Right hindlimb (tissue), 1 donor: ENCODE measurements around the gene ZNF532.
A peak's percentile ranks its signal among the peaks of the same experiment; 100 is the strongest.
"Not testable (repeated sequence)": the region's sequence is repeated elsewhere in the genome, so short reads cannot be mapped to it uniquely, and the experiment has no call there.

Experiments used
- DNase-seq: peaks from one replicate; pipeline ENCODE4 v3.0.0-alpha.2; 2018

ZNF532 gene

GRCh38 chr18:59011786-59012185, 147.1 kb downstream of the ZNF532 start:
- DNase-seq = no peak

DNA sequence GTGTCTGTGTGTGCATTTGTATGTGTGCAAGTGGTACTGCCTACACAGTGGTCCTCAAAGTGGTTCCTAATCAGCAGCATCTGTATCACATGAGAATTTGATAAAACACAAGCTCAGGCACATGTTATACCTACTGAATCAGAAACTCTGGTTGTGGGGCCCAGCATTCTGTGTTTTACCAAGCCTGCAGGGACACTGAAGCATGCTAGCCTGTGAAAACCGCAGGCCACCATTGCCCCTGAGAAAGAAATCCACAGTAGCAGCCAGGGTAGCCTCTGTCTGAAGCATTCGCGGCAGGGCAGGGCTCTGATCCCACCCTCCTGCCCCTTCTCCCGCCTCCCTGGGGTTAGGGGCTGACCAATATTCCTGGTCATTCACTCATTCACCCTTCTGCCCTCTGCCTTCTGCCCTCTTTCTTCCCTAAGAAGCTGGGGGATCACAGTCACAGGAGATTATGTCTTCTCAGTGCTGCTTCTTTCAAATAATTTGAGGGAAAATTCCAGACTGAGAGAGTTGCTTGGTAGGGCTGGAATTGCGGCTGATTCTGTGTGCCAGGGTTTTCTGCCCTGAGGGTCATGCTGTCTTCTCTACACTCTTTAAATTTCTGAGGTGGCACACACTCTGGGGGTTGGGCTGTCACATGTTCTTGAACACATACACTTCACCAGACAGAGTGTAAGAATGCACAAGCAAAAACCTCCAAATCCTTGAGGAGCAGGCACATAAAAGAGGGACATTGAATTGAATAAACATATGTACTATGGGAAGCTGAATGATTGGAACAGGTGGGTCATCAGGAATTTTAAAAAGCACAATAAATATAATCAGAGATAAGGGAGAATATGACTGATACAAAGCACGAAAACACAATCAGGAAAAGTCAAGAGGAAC, 148.4 kb downstream of the ZNF532 start:
- DNase-seq = no peak

DNA sequence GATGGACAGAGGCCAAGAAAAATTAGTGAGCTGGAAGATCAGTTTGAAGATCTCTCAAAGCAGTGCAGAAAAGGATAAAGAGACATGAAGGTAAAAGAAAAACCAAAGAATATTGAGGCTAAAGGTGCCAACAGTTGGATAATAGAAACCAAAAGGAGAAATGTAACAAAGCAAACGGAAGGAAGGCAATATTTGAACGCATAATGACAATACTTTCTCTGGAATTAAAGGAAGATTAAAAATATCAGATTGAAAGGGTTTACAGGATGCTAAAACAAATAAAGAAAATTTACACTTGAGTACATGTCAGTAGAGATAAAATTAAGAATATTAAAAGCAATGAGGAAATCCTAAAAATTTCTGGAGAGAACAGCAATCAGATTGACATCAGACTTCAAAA, 149.1 kb downstream of the ZNF532 start:
- DNase-seq = no peak

DNA sequence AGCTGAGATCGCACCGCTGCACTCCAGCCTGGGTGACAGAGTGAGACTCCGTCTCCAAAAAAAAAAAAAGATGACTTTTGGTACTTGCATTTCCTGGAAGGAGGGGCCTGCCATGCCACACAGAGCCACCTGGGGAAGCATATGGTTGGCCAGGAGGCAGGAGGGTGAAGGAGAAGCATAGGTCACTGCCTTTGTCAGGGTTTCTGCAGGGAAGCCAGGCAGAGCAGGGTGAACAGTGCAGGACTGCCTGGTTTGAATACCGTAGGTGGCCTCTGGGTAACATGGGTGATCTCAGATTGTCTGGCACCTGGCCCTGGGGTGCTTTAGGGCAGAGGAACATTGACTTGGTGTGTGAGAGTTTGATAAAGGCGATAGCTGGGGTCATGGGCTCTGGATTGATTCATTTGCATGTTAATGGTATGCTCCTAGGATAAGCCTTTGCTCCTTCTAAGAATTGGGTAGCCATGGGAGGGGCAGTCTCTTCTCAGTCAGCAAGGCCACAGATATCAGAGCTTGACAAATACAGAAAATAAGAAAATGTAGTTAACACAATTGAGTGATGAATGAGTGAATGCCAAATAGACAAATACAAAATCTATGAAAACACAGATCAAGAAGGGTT, 151.0 kb downstream of the ZNF532 start:
- DNase-seq = no peak

- DNase-seq = peak; percentile 28
Observed at GRCh38 chr18:59021500-59021899, 156.8 kb downstream of the ZNF532 start.

GRCh38 chr18:59022167-59022945, 157.7 kb downstream of the ZNF532 start:
- DNase-seq = peak; percentile 83

GRCh38 chr18:59024829-59025228, 160.2 kb downstream of the ZNF532 start:
- peak; percentile 29 for DNase-seq

DNA sequence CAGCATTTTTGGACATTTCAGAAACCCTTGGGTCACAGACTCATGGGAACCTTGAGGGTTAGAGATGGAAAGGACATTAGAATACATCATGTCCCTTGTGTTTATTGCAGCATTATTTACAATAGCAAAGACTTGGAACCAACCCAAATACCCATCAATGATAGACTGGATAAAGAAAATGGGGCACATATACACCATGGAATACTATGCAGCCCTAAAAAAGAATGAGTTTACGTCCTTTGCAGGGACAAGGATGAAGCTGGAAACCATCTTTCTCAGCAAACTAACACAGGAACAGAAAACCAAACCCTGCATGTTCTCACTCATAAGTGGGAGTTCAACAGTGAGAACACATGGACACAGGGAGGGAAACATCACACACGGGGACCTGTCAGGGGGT, 160.9 kb downstream of the ZNF532 start:
- DNase-seq = not testable (repeated sequence)

DNA sequence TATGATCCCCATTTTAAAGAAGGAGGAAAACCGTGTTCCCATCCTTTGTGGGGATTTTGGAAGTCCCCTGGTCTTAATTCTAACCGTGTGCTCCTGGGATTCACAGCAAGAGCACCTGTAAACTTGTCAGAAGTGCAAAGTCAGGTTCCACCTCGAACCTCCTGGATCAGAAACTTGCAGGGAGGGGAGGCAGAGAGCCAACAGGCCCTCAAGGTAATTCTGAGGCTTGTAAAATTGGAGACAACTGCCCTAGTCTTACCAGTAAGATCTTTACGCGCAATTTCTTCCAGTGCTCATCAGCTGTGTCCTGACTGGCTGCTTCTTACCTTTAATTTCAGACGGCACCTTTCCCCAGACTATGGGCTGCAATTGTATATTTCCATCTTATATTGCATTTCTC, 161.7 kb downstream of the ZNF532 start:
- no peak for DNase-seq

DNA sequence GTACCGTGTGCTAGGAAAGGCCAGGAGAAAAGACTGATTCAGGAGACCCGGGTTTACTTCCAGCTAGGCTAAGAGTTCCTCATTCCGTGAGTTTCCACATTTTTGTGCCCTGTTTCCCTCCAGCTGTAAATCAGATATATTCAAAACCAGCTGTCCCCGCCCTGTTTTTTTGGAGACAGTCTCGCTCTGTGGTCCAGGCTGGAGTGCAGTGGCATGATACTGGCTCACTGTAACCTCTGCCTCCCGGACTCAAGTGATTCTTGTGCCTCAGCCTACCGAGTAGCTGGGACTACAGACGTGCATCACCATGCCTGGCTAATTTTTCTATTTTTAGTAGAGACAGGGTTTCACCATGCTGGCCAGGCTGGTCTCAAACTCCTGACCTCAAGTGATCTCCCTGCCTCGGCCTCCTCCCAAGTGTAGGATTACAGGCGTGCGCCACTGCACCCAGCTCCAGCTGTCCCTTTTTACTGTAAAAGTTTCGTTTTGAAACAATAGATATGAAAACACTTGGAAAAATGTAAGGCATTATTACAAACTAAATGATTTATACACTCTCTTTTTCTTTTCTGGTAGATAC, 162.2 kb downstream of the ZNF532 start:
- no peak for DNase-seq

GRCh38 chr18:59029663-59030429, 165.2 kb downstream of the ZNF532 start:
- DNase-seq = no peak

DNA sequence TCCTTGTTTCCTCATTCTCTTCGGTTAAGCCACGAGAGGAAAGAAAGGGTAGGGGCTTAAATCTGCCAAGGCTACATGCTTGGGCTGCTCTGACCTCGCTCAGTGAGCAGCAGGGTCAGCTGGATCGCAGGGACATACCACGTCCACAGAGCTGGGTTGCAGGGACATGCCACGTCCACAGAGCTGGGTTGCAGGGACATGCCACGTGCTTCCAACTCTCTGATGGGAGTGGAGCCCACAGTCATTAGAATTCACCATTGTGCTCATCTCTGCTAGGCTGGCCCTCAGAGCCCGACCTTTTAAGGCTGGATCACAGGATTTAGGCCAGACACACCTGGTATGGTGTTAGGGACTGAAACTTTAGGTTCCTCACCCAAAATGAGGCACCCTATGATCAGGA, 167.6 kb downstream of the ZNF532 start:
- no peak for DNase-seq

- DNase-seq = no peak
Observed at GRCh38 chr18:59033359-59033758, 168.7 kb downstream of the ZNF532 start.

- DNase-seq = no peak
Observed at GRCh38 chr18:59033974-59034373, 169.3 kb downstream of the ZNF532 start.

DNA sequence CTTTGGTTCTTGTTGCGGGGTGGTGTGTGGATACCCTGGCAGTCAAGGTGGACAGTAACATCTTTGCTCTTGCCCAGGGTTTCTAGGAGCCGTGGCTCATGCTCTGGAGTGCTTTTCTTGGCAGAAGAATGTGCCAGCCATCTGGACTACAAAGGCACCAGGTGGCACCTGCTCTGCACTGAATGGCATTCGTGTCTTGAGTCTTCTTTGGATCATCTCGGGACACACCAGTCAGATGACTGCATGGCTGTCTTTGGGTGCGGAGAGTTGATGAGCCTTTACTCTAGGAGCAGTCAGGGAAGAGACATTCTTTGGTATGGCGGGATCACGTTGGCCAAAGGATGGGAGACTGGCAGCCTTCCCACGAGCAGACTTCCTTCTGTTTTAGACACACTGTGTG, 170.9 kb downstream of the ZNF532 start:
- DNase-seq = no peak
